ENCODE results near the gene CAV1. TPM values are rescaled to one million over a fixed set of nuclear protein-coding genes. Genes with fewer than 3 reads are reported as not detected.
A peak's percentile ranks its signal among the peaks of the same experiment; 100 is the strongest.
"Not testable (repeated sequence)": the region's sequence is repeated elsewhere in the genome, so short reads cannot be mapped to it uniquely, and the experiment has no call there.

Gene CAV1
- polyA plus RNA-seq, 10 donors, result 175 to 298 (median 237) TPM

GRCh38 chr7:116577320-116577871 is 52.6 kb downstream of the CAV1 start:
- no peak for DNase-seq

- no peak for DNase-seq
These were observed 53.7 kb downstream of the CAV1 start for GRCh38 chr7:116578526-116578925.

DNA sequence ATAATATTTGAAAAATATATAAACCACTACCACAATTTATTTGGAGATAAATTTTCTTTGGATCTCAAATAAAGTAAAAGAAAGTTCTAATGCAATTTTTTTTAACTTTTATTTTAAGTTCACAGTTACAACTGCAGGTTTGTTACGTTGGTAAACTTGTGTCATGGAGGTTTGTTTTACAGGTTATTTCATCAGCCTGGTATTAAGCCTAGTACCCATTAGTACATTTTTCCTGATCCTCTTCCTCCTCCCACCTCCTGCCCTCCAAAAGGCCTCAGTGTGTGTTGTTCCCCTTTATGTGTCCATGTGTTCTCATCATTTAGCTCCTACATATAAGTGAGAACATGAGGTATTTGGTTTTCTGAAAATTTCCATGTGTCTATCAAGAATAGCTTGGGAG is 54.5 kb downstream of the CAV1 start:
- DNase-seq, result no peak

GRCh38 chr7:116579835-116580234 is 55.0 kb downstream of the CAV1 start:
- DNase-seq, result no peak

DNA sequence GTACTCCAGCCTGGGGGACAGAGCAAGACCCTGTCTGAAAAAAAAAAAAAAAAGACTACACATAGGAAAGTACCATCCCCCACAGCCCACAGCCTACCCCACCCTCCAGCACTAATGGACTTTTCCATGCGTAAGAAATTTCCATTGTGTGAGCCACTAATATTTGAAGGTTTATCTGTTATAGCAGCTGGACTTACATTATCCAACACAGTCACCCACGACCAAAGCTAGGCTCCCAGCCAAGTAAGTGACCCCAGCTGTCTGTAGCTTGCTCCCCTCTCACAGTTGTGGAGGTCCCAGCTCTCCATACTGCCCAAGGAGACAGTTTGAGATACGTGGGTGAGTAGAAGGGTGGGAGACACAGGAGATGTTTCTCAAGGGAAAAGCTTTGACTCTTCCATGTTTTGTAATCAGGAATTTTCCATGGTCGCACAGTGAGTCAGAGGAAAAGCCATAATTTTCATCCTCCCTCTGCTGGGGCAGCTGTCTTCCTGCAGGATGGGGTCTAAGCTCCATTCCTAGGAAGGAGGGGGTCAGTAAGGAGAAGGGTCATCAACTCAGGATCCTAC is 57.4 kb downstream of the CAV1 start:
- peak in 1 of 3 donors; percentile 38 for DNase-seq

DNA sequence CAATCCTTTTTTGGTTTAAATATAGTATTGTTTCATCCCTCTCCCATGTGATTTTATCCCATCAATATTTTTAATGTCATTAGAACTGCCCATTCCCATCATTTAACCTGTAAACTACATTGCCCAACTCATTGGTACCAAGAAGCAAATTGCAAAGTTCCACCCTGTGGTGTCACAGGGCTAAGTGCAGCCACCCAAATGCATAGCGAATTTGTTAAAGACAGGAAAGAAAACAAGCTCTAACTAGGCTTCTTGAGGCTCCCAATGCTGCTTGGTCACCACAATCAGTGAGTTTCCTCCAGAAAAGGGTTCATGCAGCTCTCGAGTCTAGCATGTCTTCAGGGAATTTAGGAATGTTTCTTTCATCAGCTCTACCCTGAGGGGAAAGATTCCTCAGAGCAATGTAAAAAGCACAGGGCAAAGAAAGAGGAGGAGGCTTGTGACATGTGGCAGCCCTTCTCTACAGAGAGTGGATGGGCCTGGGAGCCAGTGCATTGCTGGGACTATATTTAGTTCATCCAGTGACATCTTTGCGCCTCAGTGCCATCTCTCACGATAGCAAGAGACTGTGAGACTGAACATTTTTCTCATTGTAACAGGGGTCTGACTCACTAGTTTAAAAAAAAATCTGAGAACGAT is 58.1 kb downstream of the CAV1 start:
- peak in 2 of 3 donors; percentile 45 to 79 for DNase-seq

DNA sequence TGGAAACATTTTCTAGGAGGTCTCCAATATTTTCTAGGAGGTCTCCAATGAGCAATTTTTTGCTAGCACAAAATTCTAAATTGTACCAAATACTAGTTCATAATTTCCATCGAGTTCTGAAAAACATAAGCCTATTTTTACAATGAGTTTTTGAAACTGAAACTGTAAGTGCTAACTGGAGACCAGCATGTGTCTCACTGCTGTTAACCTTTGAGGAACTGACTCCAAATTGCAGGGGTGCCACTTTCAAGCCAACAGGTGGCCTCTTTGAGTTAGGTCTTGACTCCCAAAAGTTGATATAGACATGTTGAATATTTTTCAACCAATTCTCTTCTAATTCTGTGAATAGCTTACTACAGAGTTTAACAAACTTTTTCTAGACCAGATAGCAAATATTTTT is 58.8 kb downstream of the CAV1 start:
- DNase-seq, result no peak

DNA sequence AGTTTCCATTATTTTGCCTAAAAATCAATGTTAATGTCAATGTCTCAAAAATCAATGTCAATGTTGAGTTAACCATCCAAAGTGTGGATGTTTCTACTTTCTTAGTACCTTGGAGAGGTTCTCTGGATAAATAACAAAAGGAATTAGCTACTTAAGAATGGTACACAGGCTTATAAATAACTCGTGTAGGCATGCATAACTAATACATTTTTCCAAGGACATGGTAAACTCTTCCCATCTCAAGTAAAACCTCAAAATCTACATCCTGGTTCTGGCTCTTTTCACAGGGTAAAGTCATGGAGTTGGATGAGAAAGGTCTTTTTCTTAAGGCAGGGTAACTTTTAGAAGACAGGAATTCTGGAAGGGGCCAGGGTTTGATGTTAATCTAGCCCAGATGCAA is 59.9 kb downstream of the CAV1 start:
- DNase-seq, result no peak

GRCh38 chr7:116585392-116585791 is 60.6 kb downstream of the CAV1 start:
- no peak for DNase-seq

- no peak for DNase-seq
These were observed 61.1 kb downstream of the CAV1 start for GRCh38 chr7:116585967-116586366.

GRCh38 chr7:116587200-116587599 is 62.4 kb downstream of the CAV1 start:
- not testable (repeated sequence) for DNase-seq

DNA sequence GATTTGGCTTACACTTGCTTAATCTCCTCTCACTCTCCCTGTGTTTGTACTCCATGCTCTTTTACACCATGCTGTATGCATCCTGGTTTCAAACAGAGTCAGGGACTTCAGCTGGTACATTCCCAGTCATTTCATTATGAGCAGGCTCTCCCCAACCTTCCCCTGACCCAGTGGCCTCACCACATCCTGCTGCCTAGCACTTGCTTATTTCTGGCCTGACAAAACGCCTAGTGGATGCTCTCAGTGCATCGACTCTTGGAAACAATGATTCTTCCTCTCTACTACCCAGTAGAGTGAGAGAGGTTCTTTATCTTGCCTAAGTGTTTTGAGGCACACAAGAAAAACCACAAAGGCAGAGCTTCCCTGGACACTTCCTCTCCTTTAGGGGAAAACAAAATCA is 63.4 kb downstream of the CAV1 start:
- DNase-seq, result peak in 1 of 3 donors; percentile 59

- peak; percentile 62 to 76 (median 65) for DNase-seq
These were observed 64.1 kb downstream of the CAV1 start for GRCh38 chr7:116588641-116589594.

GRCh38 chr7:116591202-116592040 is 66.6 kb downstream of the CAV1 start:
- DNase-seq, result peak in 1 of 3 donors; percentile 49

GRCh38 chr7:116592041-116592355 is 67.2 kb downstream of the CAV1 start:
- no peak for DNase-seq

GRCh38 chr7:116592445-116592844 is 67.6 kb downstream of the CAV1 start:
- DNase-seq, result no peak

DNA sequence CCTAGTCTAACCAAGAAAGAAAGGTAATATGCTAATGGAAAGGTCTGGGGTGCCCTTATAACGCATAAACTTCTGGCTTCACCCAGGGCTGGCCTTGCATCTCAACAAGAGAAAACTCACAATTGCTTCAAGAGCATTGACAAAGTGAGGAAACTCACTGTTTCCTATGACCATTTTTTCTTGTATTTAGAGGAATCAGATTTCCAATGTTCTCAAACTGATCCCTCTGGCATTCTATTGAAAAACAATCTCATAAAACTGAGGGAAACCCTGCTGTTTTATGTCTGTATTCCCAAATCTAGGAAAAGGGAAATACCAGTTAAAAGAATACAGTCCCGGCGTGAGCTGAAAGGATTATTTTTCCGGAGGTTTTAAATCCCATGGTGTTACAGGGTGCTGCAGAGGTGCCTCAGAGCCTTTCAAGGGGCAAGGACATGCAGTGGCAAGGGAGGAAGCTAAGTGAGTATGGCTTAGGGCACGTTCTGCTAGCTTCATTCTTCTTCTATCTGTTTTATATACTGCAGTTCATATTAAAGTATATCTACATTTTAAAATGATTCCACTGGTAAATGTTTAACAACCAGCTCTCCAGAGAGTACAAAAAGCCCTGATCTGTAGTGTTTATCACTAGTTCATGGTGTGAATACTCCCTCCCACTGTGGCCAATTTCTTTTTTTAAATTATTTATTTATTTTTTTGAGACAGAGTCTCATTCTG is 68.7 kb downstream of the CAV1 start:
- DNase-seq, result peak in 1 of 3 donors; percentile 49

GRCh38 chr7:116595063-116595462 is 70.2 kb downstream of the CAV1 start:
- no peak for DNase-seq

DNA sequence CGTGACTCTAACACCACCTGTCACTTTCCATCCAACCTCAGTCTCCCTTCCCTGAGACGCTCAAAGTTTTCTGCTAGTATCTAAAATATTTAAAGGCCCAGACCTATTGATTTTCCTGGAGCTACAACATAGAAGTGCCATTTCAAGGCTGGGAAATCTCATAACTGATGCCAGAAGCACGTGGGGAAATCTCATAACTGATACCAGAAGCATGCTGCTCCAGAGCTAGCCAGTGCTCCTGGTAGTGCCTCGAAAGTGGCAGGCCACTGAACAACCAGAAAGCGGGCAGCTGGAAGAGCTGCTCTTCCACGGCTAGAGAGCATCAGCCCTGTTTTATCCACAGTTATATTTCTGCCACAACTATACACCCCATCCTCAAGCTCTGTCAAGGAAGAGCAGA is 72.5 kb downstream of the CAV1 start:
- DNase-seq, result no peak

GRCh38 chr7:116598278-116598677 is 73.4 kb downstream of the CAV1 start:
- DNase-seq, result no peak

DNA sequence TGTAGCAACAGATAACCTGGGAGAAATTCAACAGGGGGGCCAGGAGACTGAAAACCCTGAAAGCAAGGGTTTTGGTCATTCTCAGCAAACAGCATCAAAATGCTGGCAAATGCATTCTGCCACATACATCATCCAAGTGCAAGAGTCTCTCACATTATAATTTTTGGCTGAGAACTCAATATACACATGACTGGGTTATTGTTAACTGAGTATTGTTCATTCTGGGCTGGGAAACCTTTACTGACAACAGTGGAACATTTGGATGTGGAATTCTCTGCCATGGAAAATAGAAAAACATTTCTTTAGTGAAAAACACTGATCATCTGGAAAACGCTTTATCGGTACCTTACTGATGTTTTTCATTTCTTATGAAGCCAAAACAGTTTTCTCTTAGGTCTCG is 74.0 kb downstream of the CAV1 start:
- peak in 1 of 3 donors; percentile 36 for DNase-seq

All from muscle of back (tissue), 11 donors.